MG63 (cell line): ENCODE results near the gene CASTOR1. TPM values are rescaled to one million over a fixed set of nuclear protein-coding genes. Genes with fewer than 3 reads are reported as not detected.

Experiments used
- DNase-seq: peaks from one replicate; pipeline ENCODE4 v3.0.0-alpha.2; 2020
- H3K27me3 ChIP-seq: fragments of 250-450 bp; sonication (Bioruptor Pico); 2 replicates; pipeline ENCODE4 v1.5.1; 2020; ENCODE audit warnings: mild to moderate bottlenecking, moderate library complexity
- H3K36me3 ChIP-seq: fragments of 250-450 bp; sonication (Bioruptor Pico); 2 replicates; pipeline ENCODE4 v1.5.1; 2020; ENCODE audit warnings: mild to moderate bottlenecking, moderate library complexity
- H3K4me3 ChIP-seq: fragments of 250-450 bp; sonication (Bioruptor Pico); 2 replicates; pipeline ENCODE4 v1.5.1; 2020; ENCODE audit warnings: mild to moderate bottlenecking, moderate library complexity
- H3K9me3 ChIP-seq: fragments of 250-450 bp; sonication (Bioruptor Pico); 2 replicates; pipeline ENCODE4 v1.5.1; 2020; ENCODE audit warnings: mild to moderate bottlenecking, moderate library complexity
- total RNA-seq: library from RNA; depleted of rRNA; stranded (reverse); fragments of >200 nt; shearing (Covaris generic); gene quantifications from 2 replicates; pipeline ENCODE4 v1.2.3, GENCODE V29; 2014; ENCODE audit warnings: low replicate concordance

The CASTOR1 gene
- total RNA-seq, 1 experiment from 2014 or later: 2.3 TPM

DNA sequence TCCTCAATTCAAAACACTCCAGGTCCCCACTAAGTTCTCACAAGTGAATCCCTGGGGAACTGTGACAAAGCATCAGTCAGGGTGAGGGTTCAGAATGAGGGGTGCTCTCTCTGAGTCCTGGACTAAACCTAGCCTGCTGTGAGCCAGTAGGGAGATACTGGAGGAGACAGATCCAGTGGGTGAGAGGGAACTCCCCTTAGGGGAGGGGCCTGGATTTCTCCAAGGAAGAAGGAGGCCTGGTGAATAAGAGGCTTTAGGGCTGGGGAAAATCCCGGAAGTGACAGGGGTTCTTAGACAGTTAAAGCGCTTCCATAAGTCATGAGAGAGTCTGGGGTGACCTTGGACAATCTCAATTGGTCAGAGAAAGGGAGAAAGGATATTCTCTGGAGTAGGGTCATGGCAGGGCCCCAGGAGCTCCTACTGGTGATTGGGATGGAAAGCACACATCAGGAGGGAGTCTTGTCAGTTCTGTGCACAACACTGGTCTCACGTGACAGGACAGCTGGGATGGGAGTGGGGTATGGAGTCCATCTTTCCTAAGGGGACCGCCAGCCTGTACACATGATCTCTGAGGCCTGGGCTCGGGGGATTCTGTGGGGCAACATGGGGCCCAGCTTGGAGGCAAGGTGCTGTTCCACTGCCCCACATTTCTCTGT is 35.9 kb upstream of the CASTOR1 start:
- Histone ChIP-seq H3K36me3 (peaks cover 21% of the 10 kb centered on the region), H3K9me3 (no peaks in the 10 kb centered on the region), H3K27me3 (no peaks in the 10 kb centered on the region), H3K4me3 (peak overlapping the region; percentile 85)
- DNase-seq: peak; percentile 77

DNA sequence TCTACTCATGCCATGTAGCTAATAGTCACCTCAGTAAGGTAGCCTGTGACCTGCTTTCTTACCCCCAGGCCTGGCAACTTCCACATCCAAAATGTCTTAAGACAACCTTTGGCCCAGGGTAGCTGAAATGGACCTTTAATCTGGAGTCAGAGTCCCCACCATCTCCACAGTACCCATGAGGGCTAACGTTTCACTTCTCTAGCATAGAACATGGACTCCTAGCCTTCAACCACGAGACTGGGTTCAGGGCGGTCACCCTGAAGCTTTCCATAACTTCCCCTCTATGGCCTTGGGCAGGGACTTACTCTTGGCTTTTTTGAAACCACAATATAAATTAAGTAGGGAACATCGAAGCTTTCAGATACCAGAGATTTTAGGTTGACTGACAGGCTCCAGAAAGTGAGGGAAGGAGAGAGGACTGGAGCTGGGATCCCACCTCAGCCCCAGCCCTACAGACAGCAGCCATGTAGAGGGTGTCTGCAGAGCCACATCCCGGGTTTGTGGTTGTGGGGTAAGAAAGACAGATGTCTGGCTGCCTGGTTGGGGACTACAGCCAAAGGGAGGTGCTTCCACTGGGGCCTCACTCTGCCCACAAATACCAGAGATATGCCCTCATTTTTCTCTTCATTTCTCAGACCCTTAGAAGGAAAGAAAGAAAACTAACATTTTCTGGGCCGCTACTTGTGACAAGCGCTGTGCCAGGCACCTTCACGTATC is 34.9 kb upstream of the CASTOR1 start:
- no peaks in the 10 kb centered on the region for H3K9me3 ChIP-seq
- no peak for DNase-seq
- H3K27me3 ChIP-seq: no peaks in the 10 kb centered on the region
- H3K36me3 ChIP-seq: peaks cover 18% of the 10 kb centered on the region
- no peak overlapping the region for H3K4me3 ChIP-seq

DNA sequence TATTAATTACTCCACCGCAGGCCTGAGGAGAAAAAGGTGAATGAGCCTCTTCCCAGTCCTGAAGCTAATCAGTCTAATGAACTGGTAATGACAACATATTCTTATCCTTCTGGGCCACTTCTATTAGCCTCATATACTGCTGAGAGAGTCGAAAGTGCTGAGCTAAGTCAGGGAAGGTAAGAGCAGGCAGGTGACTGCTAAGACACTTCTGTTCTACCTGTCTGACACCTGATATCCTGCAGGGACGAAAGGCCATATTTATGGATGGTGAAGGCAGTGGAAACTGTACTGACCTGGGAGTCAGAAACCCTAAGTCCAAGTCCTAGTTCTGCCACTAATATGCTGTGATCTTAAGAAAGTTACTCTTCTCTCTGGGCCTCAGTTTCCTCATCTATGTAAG is 33.9 kb upstream of the CASTOR1 start:
- Histone ChIP-seq H3K36me3 (peaks cover 17% of the 10 kb centered on the region), H3K9me3 (no peaks in the 10 kb centered on the region), H3K4me3 (no peak overlapping the region), H3K27me3 (no peaks in the 10 kb centered on the region)
- no peak for DNase-seq

DNA sequence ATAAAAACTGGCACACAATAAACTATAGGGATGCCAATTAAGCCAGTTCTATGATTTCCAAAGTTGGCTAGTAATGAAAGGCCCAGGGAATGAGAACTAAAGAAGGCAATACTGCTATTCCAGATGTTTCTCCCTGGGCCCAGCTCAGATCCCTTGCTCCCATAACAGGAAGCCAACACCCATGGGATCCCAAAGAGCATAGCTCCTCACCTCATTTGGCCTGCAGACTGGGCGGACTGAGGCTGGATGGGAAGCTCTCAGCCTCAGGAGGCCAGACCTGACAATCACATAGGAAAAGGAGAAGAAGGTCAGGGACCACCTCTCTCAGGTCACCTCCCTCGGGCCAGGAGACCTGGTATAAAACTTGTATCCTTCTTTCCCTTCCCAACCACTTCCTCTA is 32.2 kb upstream of the CASTOR1 start:
- H3K9me3 ChIP-seq: no peaks in the 10 kb centered on the region
- no peak for DNase-seq
- H3K27me3 ChIP-seq: no peaks in the 10 kb centered on the region
- peaks cover 17% of the 10 kb centered on the region for H3K36me3 ChIP-seq
- no peak overlapping the region for H3K4me3 ChIP-seq

DNA sequence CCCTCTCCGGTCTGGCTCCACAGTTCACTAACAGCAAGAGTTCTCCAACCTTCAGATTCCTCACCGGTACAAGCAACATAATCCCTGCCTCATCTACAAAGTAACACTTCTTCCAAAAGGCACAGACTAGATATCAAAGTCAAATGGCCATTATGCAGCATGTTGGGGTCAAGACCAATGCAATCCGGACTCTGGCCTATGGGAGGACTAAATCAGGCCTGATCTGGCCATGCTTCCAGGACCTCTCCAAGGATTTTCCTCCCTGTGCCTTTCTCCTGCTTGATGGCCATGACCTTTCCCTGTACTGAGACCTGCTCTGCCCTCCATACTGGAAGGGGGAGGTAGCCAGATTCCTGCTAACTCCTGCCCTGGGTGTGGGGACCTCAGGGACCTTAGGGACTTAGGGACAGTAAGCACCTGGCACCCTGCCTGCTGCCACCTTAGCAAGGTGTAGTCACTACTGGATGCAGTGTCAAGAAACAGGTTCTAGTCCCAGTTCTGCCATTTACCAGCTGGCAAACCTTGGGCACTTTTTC is 30.8 kb upstream of the CASTOR1 start:
- H3K4me3 ChIP-seq: no peak overlapping the region
- peaks cover 20% of the 10 kb centered on the region for H3K36me3 ChIP-seq
- H3K27me3 ChIP-seq: no peaks in the 10 kb centered on the region
- no peaks in the 10 kb centered on the region for H3K9me3 ChIP-seq
- DNase-seq: no peak

DNA sequence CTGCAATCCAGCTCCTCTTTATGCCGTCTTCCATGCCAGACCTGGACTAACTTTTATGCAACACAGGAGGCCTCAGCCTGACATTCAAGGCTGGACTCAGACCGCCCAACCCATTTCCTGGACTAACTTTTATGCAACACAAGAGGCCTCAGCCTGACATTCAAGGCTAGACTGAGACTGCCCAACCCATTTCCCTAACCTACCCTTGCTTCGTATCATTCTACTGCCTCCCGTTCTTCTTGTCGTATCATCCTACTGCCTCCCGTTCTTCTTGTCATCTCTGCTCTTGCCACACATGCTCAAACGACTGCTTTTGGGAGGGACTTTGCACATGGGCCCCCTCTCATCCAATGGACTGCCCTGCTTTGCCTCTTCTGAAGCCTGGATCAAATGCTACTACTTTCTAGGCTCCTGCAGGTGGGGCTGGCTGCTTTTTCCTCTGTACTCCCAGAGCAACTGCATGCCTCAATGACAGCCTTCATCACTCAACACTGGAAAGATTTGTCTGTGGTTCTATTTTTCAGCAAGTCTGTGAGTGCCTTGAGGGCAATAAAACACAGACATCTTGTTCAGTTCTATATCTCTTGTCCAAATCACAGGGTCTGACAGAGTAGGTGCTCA is 29.6 kb upstream of the CASTOR1 start:
- peaks cover 11% of the 10 kb centered on the region for H3K36me3 ChIP-seq
- no peak for DNase-seq
- H3K9me3 ChIP-seq: no peaks in the 10 kb centered on the region
- H3K27me3 ChIP-seq: no peaks in the 10 kb centered on the region
- H3K4me3 ChIP-seq: no peak overlapping the region

DNA sequence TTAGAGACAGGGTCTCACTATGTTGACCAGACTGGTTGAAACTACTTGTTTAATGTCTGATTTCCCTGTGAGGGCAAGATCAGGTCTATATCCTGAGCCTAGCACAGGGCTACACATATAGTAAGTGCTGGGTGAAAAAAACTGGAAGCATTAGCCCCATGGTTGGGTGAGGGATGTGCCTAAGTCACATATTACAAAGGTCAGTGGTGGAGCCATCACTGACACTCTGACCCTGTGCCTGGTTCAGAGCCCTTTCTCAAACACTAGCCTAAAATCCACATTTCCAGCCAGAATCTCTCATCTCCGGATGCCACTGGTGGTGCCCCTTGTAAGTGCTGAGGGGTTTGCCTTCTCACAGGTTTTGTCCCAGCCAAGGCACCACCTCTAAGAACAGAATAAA is 28.5 kb upstream of the CASTOR1 start:
- H3K9me3 ChIP-seq: no peaks in the 10 kb centered on the region
- H3K4me3 ChIP-seq: no peak overlapping the region
- no peaks in the 10 kb centered on the region for H3K27me3 ChIP-seq
- DNase-seq: no peak
- peaks cover 11% of the 10 kb centered on the region for H3K36me3 ChIP-seq

DNA sequence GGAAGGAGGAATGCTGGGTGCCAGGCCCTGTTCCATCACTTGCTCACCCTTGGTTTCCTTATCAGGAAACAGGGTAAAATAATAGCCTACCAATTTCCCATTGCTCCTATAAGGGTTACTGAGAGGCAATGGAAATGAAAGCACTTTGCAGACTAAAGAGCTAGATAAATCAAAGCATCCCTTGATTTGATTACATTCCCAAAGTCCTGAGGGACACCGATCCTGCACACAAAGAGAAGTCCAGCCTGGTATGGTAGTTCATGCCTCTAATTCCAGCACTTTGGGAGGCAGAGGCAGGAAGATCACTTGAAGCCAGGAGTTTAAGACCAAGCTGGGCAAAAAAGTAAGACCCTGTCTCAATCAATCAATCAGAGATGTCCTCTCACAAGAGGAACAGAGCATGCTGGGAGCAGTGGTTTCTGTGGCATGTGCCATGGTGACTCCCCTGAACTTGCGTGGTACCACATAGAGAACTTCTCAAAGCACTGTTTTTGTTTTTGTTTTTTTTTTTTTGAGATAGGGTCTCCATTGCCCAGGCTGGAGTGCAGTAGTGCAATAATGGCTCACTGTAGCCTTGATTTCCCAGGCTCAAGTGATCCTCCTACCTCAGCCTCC is 26.8 kb upstream of the CASTOR1 start:
- DNase-seq: no peak
- Histone ChIP-seq H3K27me3 (no peaks in the 10 kb centered on the region), H3K4me3 (no peak overlapping the region), H3K36me3 (peaks cover 11% of the 10 kb centered on the region), H3K9me3 (no peaks in the 10 kb centered on the region)

DNA sequence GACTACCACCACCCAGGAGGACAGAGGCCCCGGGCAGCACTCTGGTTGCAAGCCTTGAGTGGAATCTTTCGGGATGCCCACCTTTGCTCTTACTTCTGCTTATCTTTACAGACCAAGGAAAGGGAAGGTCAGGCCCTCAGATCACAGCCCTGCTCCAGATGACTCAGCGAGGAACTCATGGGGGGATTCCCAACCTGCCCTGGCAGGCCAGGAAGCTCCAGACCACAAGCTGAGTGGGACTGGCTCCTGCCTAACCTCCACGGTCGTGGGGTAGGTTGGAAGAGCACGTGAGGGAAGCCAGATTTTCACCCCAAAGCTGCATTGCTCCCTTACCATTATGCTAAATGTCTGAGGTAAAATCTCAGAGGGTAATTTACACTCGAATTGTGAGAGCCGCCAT is 25.6 kb upstream of the CASTOR1 start:
- H3K36me3 ChIP-seq: peaks cover 6% of the 10 kb centered on the region
- peak; percentile 31 for DNase-seq
- no peaks in the 10 kb centered on the region for H3K9me3 ChIP-seq
- H3K4me3 ChIP-seq: no peak overlapping the region
- no peaks in the 10 kb centered on the region for H3K27me3 ChIP-seq

DNA sequence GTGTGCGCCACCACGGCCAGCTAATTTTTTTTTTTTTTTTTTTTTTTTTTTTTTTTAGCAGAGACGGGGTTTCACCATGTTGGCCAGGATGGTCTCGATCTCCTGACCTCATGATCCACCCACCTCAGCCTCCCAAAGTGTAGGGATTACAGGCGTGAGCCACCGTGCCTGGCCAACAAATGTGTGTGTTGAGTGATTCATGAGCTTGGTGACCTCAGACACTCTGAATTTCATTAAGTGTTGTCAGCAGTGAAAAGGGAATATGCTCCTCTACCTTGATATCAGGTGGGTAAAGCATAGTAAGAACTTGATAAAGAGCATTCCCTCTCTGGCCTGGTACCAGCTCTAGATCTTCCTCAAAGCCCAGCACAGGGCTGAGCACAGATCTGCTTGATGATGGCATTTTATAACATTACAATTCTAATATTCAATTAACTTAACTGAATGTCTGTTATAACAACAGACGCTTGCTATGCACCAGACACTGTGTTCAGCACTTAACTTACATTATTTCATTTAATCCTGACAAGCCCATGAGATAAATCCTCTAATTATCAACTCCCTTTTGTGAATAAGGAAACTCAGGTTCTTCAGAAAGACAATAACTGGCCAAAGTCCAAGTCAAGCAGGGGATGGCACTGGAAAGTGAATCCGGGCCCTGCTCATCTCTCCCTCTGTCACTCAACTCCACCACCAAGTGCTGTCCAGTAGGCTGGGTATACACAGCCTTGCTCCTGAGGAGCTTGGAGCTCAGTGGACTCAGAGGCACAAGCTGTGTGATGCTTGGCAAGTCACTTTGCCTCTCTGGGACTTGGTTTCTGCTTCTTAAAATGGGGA is 24.4 kb upstream of the CASTOR1 start:
- no peak for DNase-seq
- H3K9me3 ChIP-seq: no peaks in the 10 kb centered on the region
- H3K36me3 ChIP-seq: peaks cover 4% of the 10 kb centered on the region
- H3K27me3 ChIP-seq: no peaks in the 10 kb centered on the region
- H3K4me3 ChIP-seq: no peak overlapping the region

DNA sequence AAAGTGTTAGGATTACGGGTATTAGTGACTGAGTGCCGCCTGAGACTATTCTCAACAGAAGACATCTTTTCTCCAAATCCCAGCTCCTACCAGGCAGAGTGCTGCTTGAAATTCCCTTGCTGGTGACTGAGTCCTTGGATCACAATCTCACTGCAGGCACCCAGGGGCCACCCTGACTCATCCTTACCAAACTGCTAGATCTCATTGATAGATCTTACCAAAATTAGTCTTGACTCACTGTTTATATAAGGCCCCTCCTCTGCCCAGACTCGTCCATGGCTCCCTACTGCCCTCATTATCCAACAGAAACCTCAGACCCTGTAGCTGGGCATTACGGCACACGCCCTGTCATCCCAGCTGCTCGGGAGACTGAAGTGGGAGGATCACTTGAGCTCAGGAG is 22.7 kb upstream of the CASTOR1 start:
- peak; percentile 93 for DNase-seq
- Histone ChIP-seq H3K36me3 (peaks cover 4% of the 10 kb centered on the region), H3K9me3 (no peaks in the 10 kb centered on the region), H3K27me3 (no peaks in the 10 kb centered on the region), H3K4me3 (no peak overlapping the region)

DNA sequence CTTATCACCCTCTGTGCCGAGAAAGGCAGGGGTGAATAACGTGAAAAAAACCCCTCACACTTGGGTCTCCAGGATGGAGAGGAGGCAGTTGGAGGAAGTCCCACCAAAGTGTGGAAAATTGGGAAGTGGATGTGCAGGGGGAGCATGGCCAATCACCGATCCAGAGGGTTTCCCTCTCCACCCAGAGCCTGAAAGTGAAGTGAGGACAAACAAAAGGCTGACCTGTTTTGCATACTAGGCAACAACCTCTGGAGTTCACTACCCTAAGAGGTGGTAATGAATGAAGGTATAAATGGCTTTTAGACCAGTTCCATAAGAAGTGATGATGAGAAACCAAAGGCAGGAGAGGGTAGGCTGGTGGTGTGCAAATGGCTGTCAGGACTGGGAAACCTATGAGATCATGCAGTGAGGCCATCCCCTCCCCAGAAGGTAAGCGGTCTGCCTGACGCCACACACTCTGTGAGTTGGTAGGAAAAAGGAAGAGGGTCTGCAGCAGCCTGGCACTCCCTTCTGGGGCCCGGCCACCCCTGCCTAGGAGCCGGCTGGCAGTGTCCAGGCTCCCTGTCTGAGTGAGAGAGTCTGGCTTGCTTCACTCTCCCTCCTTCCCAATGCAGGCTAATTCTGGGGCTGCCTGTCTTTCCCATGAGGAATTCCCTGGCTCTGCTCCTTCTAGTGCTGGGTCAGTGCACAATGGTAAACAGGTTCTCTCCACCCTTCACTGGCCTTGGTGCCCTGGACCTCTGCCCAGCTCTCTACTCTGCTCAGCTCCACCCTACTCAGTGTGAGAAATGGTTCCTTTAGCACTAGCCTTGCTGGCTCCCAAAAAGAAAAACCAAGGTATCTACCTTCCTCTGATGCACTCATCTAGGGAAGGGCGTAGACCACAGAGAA is 21.8 kb upstream of the CASTOR1 start:
- H3K4me3 ChIP-seq: peak overlapping the region; percentile 7; the same call in 1 of the 2 replicates
- peak; percentile 94 for DNase-seq
- H3K27me3 ChIP-seq: no peaks in the 10 kb centered on the region
- H3K9me3 ChIP-seq: no peaks in the 10 kb centered on the region
- peaks cover 4% of the 10 kb centered on the region for H3K36me3 ChIP-seq

DNA sequence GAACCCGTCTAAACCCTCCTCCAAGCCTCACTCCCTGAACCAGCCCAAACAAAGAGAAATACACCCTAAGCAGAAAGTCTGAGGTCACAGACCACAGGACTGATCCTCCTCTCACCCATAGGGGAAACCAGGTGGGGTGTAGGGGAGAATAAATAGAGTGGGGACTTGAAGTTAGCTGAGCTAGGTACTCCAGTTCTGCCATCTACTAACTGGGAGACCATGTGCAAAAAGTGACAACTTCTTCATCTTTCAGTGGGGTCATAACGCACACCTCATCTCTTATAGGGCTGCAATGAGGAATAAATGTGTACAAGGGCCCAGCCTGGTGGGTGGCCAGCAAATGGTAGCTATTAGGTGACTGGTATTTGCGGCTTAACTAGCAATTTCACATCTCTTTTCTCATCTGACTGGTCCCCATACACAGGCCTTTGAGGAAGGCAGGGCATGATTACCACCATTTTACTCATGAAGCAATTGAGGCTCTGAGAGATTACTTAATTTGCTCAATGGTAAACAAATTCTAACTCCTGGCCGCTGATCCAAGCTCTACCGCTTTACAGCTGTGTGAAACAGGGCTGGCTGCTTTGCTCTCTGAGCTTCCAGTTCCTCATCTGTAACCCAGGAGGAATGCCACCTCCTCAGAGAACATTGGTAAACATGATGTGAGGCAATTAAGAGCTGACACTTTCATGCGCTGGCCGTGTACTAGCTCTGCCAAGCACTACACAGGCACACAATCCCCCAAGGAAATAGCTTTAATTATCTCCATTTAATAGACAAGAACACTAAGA is 20.8 kb upstream of the CASTOR1 start:
- H3K4me3 ChIP-seq: no peak overlapping the region
- H3K36me3 ChIP-seq: no peaks in the 10 kb centered on the region; the same call in 1 of the 2 replicates
- DNase-seq: peak; percentile 71
- H3K9me3 ChIP-seq: no peaks in the 10 kb centered on the region
- H3K27me3 ChIP-seq: no peaks in the 10 kb centered on the region

DNA sequence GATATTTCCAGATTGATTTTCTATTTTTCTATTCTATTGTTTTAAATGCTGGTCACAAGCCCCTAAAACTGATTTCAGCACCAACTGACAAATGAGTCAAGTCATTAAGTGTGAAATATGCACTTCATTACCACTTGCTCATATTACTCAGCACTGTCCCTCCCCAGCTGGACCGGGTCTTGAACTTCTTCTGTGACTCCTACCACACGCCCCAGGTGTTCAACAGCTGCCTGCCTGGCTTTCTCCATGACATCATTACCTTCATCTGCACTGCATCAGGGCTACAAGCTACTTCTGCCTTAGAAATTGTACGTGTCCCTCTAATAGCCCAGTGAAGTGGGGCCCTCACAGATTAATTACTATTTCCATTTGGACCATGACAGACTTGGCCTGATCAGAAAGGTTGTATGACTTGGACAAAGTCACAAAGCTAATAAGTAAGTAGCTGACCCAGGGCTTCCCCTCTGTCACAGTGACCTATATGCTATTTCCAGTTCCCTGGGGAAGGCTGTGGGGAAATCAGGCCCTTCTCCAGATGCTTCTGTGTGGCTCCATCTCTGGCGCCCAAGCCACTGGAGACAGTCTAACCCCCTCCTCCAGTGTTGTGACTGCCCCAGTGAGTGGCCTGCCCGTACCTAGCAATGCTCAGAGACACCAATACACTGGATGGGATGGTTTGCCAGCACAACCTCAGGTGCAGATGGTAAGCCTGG is 19.4 kb upstream of the CASTOR1 start:
- DNase-seq: peak; percentile 40
- no peaks in the 10 kb centered on the region for H3K27me3 ChIP-seq
- no peak overlapping the region for H3K4me3 ChIP-seq
- H3K9me3 ChIP-seq: no peaks in the 10 kb centered on the region
- H3K36me3 ChIP-seq: peaks cover 3% of the 10 kb centered on the region; the same call in 1 of the 2 replicates
